ENCODE measurements around the gene LPP.
"Not testable (repeated sequence)": the region's sequence is repeated elsewhere in the genome, so short reads cannot be mapped to it uniquely, and the experiment has no call there.

Gene LPP

GRCh38 chr3:188635258-188636042 lies 481.5 kb downstream of the LPP start:
- H3K27me3 ChIP-seq (ENCODE audit: control insufficient read depth, low read length), result no peaks in the 10 kb centered on the region
- H3K27ac ChIP-seq (ENCODE audit: low read depth, low read length), result no peak overlapping the region
- no peaks in the 10 kb centered on the region for H3K9me2 ChIP-seq (replicated peaks; ENCODE audit: control insufficient read depth, low read length)
- H4K20me1 ChIP-seq (ENCODE audit: control insufficient read depth, insufficient read depth, low read depth, low read length), result no peaks in the 10 kb centered on the region
- no peaks in the 10 kb centered on the region for H3K4me1 ChIP-seq (ENCODE audit: control insufficient read depth, low read length)
- H3K4me2 ChIP-seq (ENCODE audit: low read length), result no peak overlapping the region
- H3K4me3 ChIP-seq (ENCODE audit: low read length), result no peak overlapping the region
- TF ChIP-seq CTCF (IDR thresholded peaks at IDR 0.05; ENCODE audit: low read depth, low read length, poor library complexity, severe bottlenecking) (no peak), EZH2phosphoT487 (IDR thresholded peaks at IDR 0.05; ENCODE audit: borderline replicate concordance, low read length) (no peak)
- no peaks in the 10 kb centered on the region for H3F3A ChIP-seq (ENCODE audit: control insufficient read depth, insufficient read depth)
- H3K9me3 ChIP-seq (ENCODE audit: control insufficient read depth, insufficient read depth, low read length), result no peaks in the 10 kb centered on the region
- no peaks in the 10 kb centered on the region for H3K79me2 ChIP-seq (ENCODE audit: control insufficient read depth, low read length)
- 0 out of 2 replicates have a peak, but pooled peaks cover 3% of the 10 kb centered on the region for H3K36me3 ChIP-seq (ENCODE audit: control insufficient read depth, low read length)

DNA sequence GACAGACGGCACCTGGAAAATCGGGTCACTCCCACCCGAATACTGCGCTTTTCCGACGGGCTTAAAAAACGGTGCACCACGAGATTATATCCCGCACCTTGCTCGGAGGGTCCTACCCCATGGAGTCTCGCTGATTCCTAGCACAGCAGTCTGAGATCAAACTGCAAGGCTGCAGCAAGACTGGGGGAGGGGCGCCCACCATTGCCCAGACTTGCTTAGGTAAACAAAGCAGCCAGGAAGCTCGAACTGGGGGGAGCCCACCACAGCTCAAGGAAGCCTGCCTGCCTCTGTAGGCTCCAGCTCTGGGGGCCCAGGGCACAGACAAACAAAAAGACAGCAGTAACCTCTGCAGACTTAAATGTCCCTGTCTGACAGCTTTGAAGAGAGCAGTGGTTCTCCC lies 482.3 kb downstream of the LPP start:
- not testable (repeated sequence) for H3K9me3 ChIP-seq (ENCODE audit: control insufficient read depth, insufficient read depth, low read length); H3K27me3 ChIP-seq (ENCODE audit: control insufficient read depth, low read length); H3K9me2 ChIP-seq (replicated peaks; ENCODE audit: control insufficient read depth, low read length); H3K27ac ChIP-seq (ENCODE audit: low read depth, low read length); H3K79me2 ChIP-seq (ENCODE audit: control insufficient read depth, low read length); H3K36me3 ChIP-seq (ENCODE audit: control insufficient read depth, low read length); H3K4me1 ChIP-seq (ENCODE audit: control insufficient read depth, low read length); H3F3A ChIP-seq (ENCODE audit: control insufficient read depth, insufficient read depth); H3K4me2 ChIP-seq (ENCODE audit: low read length); H3K4me3 ChIP-seq (ENCODE audit: low read length); H4K20me1 ChIP-seq (ENCODE audit: control insufficient read depth, insufficient read depth, low read depth, low read length)

DNA sequence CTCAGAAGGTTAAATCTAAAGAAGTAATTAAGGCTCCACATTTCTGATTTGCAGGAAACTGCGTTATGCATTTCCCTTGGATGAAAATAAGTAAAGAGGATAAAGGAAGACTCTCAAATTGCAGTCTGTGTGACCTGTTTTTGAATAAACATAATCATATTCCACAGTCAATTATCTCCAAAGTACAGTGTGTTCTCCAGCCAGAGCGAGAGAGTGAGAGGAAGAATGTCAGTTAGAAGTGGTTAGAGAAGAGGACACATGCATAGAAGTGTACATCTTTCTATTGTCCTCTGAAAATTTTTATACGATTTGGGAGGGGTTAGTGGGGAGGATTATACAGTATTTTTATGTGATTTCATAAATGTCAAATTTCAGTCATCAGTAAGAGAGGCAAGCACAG lies 487.1 kb downstream of the LPP start:
- H3K27ac ChIP-seq (ENCODE audit: low read depth, low read length), result no peak overlapping the region
- no peaks in the 10 kb centered on the region for H3K27me3 ChIP-seq (ENCODE audit: control insufficient read depth, low read length)
- TF ChIP-seq EZH2phosphoT487 (IDR thresholded peaks at IDR 0.05; ENCODE audit: borderline replicate concordance, low read length) (no peak), CTCF (IDR thresholded peaks at IDR 0.05; ENCODE audit: low read depth, low read length, poor library complexity, severe bottlenecking) (no peak)

DNA sequence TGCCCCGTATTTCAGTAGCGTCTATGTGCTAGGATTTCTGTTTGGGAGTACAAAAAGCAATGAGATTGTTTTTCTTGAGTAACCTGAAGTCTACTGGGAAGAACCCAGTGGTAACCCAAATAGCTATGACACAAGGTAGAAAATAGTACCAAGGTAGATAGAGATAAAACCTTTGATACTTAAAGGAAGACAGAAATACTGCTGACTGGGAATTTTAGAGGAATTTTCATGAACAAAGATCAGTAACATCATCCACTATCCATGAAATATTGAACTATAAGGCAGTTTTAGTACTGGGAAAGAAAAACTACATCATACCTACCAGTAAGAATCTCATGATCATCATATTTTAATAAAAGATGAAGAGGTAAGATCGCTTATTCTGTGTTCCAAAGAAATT lies 489.8 kb downstream of the LPP start:
- H3K4me2 ChIP-seq (ENCODE audit: low read length), result no peak overlapping the region
- no peaks in the 10 kb centered on the region for H3K27me3 ChIP-seq (ENCODE audit: control insufficient read depth, low read length)
- H3K4me1 ChIP-seq (ENCODE audit: control insufficient read depth, low read length), result peaks cover 29% of the 10 kb centered on the region
- H3K27ac ChIP-seq (ENCODE audit: low read depth, low read length), result no peak overlapping the region
- no peaks in the 10 kb centered on the region for H3K9me3 ChIP-seq (ENCODE audit: control insufficient read depth, insufficient read depth, low read length)
- no peak for TF ChIP-seq CTCF (IDR thresholded peaks at IDR 0.05; ENCODE audit: low read depth, low read length, poor library complexity, severe bottlenecking)
- TF ChIP-seq EZH2phosphoT487 (IDR thresholded peaks at IDR 0.05; ENCODE audit: borderline replicate concordance, low read length), result no peak
- H3K36me3 ChIP-seq (ENCODE audit: control insufficient read depth, low read length), result peaks cover 3% of the 10 kb centered on the region; the same call in 1 of the 2 replicates
- no peak overlapping the region for H3K4me3 ChIP-seq (ENCODE audit: low read length)
- no peaks in the 10 kb centered on the region for H3K79me2 ChIP-seq (ENCODE audit: control insufficient read depth, low read length)
- peaks cover 3% of the 10 kb centered on the region; the same call in 1 of the 2 replicates for H3F3A ChIP-seq (ENCODE audit: control insufficient read depth, insufficient read depth)
- H3K9me2 ChIP-seq (replicated peaks; ENCODE audit: control insufficient read depth, low read length), result no peaks in the 10 kb centered on the region
- H4K20me1 ChIP-seq (ENCODE audit: control insufficient read depth, insufficient read depth, low read depth, low read length), result no peaks in the 10 kb centered on the region

More for the DNA sequence above, 487.1 kb downstream of the LPP start:
- Histone ChIP-seq H3K79me2 (ENCODE audit: control insufficient read depth, low read length) (no peaks in the 10 kb centered on the region), H3K4me2 (ENCODE audit: low read length) (no peak overlapping the region), H3K36me3 (ENCODE audit: control insufficient read depth, low read length) (no peaks in the 10 kb centered on the region), H3K4me3 (ENCODE audit: low read length) (no peak overlapping the region), H3K4me1 (ENCODE audit: control insufficient read depth, low read length) (peaks cover 17% of the 10 kb centered on the region), H4K20me1 (ENCODE audit: control insufficient read depth, insufficient read depth, low read depth, low read length) (no peaks in the 10 kb centered on the region), H3K9me3 (ENCODE audit: control insufficient read depth, insufficient read depth, low read length) (no peaks in the 10 kb centered on the region), H3K9me2 (replicated peaks; ENCODE audit: control insufficient read depth, low read length) (no peaks in the 10 kb centered on the region), H3F3A (ENCODE audit: control insufficient read depth, insufficient read depth) (peaks cover 3% of the 10 kb centered on the region; the same call in 1 of the 2 replicates)
